HEK293 (cell line): Measurements from ENCODE around the gene CETN3.

Source experiments
- GLI2 ChIP-seq: fragments of 450-650 bp; formaldehyde crosslinking; IDR thresholded peaks from 2 replicates; pipeline ENCODE4; 2017; ENCODE audit warnings: missing biosample characterization, missing genetic modification characterization, low read depth, borderline replicate concordance
- GLIS2 ChIP-seq: fragments of 450-650 bp; formaldehyde crosslinking; IDR thresholded peaks from 2 replicates; pipeline ENCODE4 v1.5.1; 2016; ENCODE audit warnings: missing biosample characterization, missing genetic modification characterization
- HOXA7 ChIP-seq: sonication (generic); formaldehyde crosslinking; IDR thresholded peaks from 2 replicates; pipeline ENCODE4 v1.8.1; 2022; ENCODE audit warnings: missing genetic modification reagents, borderline replicate concordance
- KLF16 ChIP-seq: fragments of 450-650 bp; formaldehyde crosslinking; IDR thresholded peaks from 2 replicates; pipeline ENCODE4 v1.5.1; 2017; ENCODE audit warnings: missing biosample characterization, missing genetic modification characterization
- KLF17 ChIP-seq: fragments of 450-650 bp; formaldehyde crosslinking; IDR thresholded peaks from 2 replicates; pipeline ENCODE4 v1.5.1; 2016; ENCODE audit warnings: missing biosample characterization, missing genetic modification characterization
- KLF7 ChIP-seq: fragments of 450-650 bp; formaldehyde crosslinking; IDR thresholded peaks from 2 replicates; pipeline ENCODE4 v1.5.1; 2016; ENCODE audit warnings: missing biosample characterization, missing genetic modification characterization, borderline replicate concordance
- MEIS1 ChIP-seq: sonication (generic); formaldehyde crosslinking; IDR thresholded peaks from 2 replicates; pipeline ENCODE4 v1.8.1; 2022; ENCODE audit warnings: missing genetic modification reagents, mild to moderate bottlenecking, borderline replicate concordance
- ZBTB11 ChIP-seq: fragments of 450-650 bp; formaldehyde crosslinking; conservative IDR thresholded peaks from 2 replicates; pipeline ENCODE4 v1.5.1; 2016; ENCODE audit warnings: low read depth, missing biosample characterization, missing genetic modification characterization
- ZFP3 ChIP-seq: fragments of 450-650 bp; formaldehyde crosslinking; IDR thresholded peaks from 2 replicates; pipeline ENCODE4 v1.5.1; 2016; ENCODE audit warnings: low read depth, missing biosample characterization, missing genetic modification characterization
- ZFP69B ChIP-seq: fragments of 450-650 bp; formaldehyde crosslinking; IDR thresholded peaks from 2 replicates; pipeline ENCODE4 v1.5.1; 2016; ENCODE audit warnings: missing biosample characterization, missing genetic modification characterization
- ZIC2 ChIP-seq: fragments of 450-650 bp; formaldehyde crosslinking; IDR thresholded peaks from 2 replicates; pipeline ENCODE4 v1.5.1; 2016; ENCODE audit warnings: missing biosample characterization, missing genetic modification characterization
- ZNF121 ChIP-seq: fragments of 450-650 bp; formaldehyde crosslinking; IDR thresholded peaks from 2 replicates; pipeline ENCODE4 v1.5.1; 2016; ENCODE audit warnings: missing biosample characterization, missing genetic modification characterization
- ZNF155 ChIP-seq: fragments of 450-650 bp; formaldehyde crosslinking; IDR thresholded peaks from 2 replicates; pipeline ENCODE4 v1.5.1; 2016; ENCODE audit warnings: missing biosample characterization, missing genetic modification characterization
- ZNF184 ChIP-seq: fragments of 450-650 bp; IDR thresholded peaks from 2 replicates; pipeline ENCODE4 v1.5.1; 2018; ENCODE audit warnings: missing biosample characterization, mild to moderate bottlenecking, missing genetic modification characterization
- ZNF214 ChIP-seq: fragments of 450-650 bp; formaldehyde crosslinking; IDR thresholded peaks from 2 replicates; pipeline ENCODE4 v1.5.1; 2017; ENCODE audit warnings: missing biosample characterization, mild to moderate bottlenecking, missing genetic modification characterization, borderline replicate concordance
- ZNF221 ChIP-seq: fragments of 450-650 bp; formaldehyde crosslinking; IDR thresholded peaks from 2 replicates; pipeline ENCODE4 v1.5.1; 2017; ENCODE audit warnings: missing biosample characterization, missing genetic modification characterization, borderline replicate concordance
- ZNF280D ChIP-seq: fragments of 450-650 bp; formaldehyde crosslinking; IDR thresholded peaks from 2 replicates; pipeline ENCODE4 v1.5.1; 2016; ENCODE audit warnings: missing biosample characterization, missing genetic modification characterization
- ZNF514 ChIP-seq: fragments of 450-650 bp; formaldehyde crosslinking; IDR thresholded peaks from 2 replicates; pipeline ENCODE4 v1.5.1; 2016; ENCODE audit warnings: missing biosample characterization, missing genetic modification characterization
- ZNF548 ChIP-seq: fragments of 450-650 bp; formaldehyde crosslinking; IDR thresholded peaks from 2 replicates; pipeline ENCODE4 v1.5.1; 2016; ENCODE audit warnings: missing biosample characterization, missing genetic modification characterization
- ZNF555 ChIP-seq: fragments of 450-650 bp; formaldehyde crosslinking; conservative IDR thresholded peaks from 2 replicates; pipeline ENCODE4 v1.5.1; 2017; ENCODE audit warnings: missing biosample characterization, mild to moderate bottlenecking, missing genetic modification characterization, inconsistent platforms
- ZNF561 ChIP-seq: fragments of 450-650 bp; IDR thresholded peaks from 2 replicates; pipeline ENCODE4 v1.5.1; 2018; ENCODE audit warnings: missing biosample characterization, missing genetic modification characterization, borderline replicate concordance
- ZNF600 ChIP-seq: fragments of 450-650 bp; formaldehyde crosslinking; IDR thresholded peaks from 2 replicates; pipeline ENCODE4 v1.5.1; 2016; ENCODE audit warnings: missing biosample characterization, missing genetic modification characterization
- ZNF639 ChIP-seq: fragments of 450-650 bp; formaldehyde crosslinking; IDR thresholded peaks from 2 replicates; pipeline ENCODE4 v1.5.1; 2016; ENCODE audit warnings: missing biosample characterization, missing genetic modification characterization
- ZNF654 ChIP-seq: fragments of 450-650 bp; formaldehyde crosslinking; IDR thresholded peaks from 2 replicates; pipeline ENCODE4 v1.5.1; 2016; ENCODE audit warnings: low read depth, missing biosample characterization, missing genetic modification characterization
- ZNF664 ChIP-seq: fragments of 450-650 bp; formaldehyde crosslinking; IDR thresholded peaks from 2 replicates; pipeline ENCODE4 v1.5.1; 2016; ENCODE audit warnings: missing biosample characterization, missing genetic modification characterization
- ZNF701 ChIP-seq: fragments of 450-650 bp; formaldehyde crosslinking; IDR thresholded peaks from 2 replicates; pipeline ENCODE4 v1.5.1; 2016; ENCODE audit warnings: missing biosample characterization, missing genetic modification characterization
- ZNF830 ChIP-seq: fragments of 450-650 bp; IDR thresholded peaks from 2 replicates; pipeline ENCODE4 v1.5.0; 2018; ENCODE audit warnings: missing biosample characterization, missing genetic modification characterization, low read depth, mild to moderate bottlenecking, moderate library complexity
- ZSCAN5A ChIP-seq: fragments of 450-650 bp; formaldehyde crosslinking; IDR thresholded peaks from 2 replicates; pipeline ENCODE4 v1.5.1; 2016; ENCODE audit warnings: missing biosample characterization, missing genetic modification characterization

The CETN3 gene

GRCh38 chr5:90356622-90357021, 52.9 kb downstream of the CETN3 start (continued):
- TF ChIP-seq ZNF280D (tag by site-specific recombination) (no peak), ZNF184 (tag by site-specific recombination) (no peak), ZIC2 (tag by site-specific recombination) (no peak), GLI2 (tag by site-specific recombination) (no peak), KLF7 (tag by site-specific recombination) (no peak), ZNF701 (no peak), ZNF221 (tag by site-specific recombination) (no peak), ZNF548 (tag by site-specific recombination) (no peak), ZNF121 (no peak), ZNF555 (tag by site-specific recombination) (no peak), ZNF561 (tag by site-specific recombination) (peak; percentile 81; the same call in 1 of the 2 replicates), GLIS2 (no peak), ZFP3 (no peak), KLF17 (tag by site-specific recombination) (no peak), HOXA7 (CRISPR knock-in tag) (no peak), MEIS1 (CRISPR knock-in tag) (no peak), ZBTB11 (no peak), ZNF514 (no peak), KLF16 (tag by site-specific recombination) (no peak), ZNF830 (tag by site-specific recombination) (no peak), ZNF214 (tag by site-specific recombination) (no peak), ZNF155 (tag by site-specific recombination) (no peak), ZNF664 (tag by site-specific recombination) (no peak), ZNF639 (tag by site-specific recombination) (no peak), ZNF654 (no peak), ZSCAN5A (tag by site-specific recombination) (no peak), ZFP69B (tag by site-specific recombination) (no peak), ZNF600 (tag by site-specific recombination) (0 out of 2 replicates have a peak, but pooled peaks have one; percentile 26)
